ENCODE data around the gene SLC18A3. TPM values are rescaled to one million over a fixed set of nuclear protein-coding genes. Genes with fewer than 3 reads are reported as not detected.

SLC18A3 gene
- total and polyA plus RNA-seq, 2 experiments from 2014 or later, result 0.16 TPM; not detected in 1

GRCh38 chr10:49617121-49618020, 7.3 kb downstream of the SLC18A3 start:
- no peaks in the 10 kb centered on the region; the same call in 1 of the 2 replicates for H4K20me1 ChIP-seq (replicated peaks; ENCODE audit: insufficient read depth)
- H3K9me3 Mint-ChIP-seq, result peaks cover 1% of the 10 kb centered on the region; the same call in 2 of the 3 replicates
- peaks cover 76% of the 10 kb centered on the region for H3K27me3 Mint-ChIP-seq (ENCODE audit: insufficient read depth, low read depth, poor library complexity)
- H2AFZ ChIP-seq, result no peak overlapping the region
- H3K4me3 Mint-ChIP-seq, result no peak overlapping the region
- H3K36me3 ChIP-seq (ENCODE audit: insufficient read depth), result no peaks in the 10 kb centered on the region
- TF ChIP-seq, protein P1, sequence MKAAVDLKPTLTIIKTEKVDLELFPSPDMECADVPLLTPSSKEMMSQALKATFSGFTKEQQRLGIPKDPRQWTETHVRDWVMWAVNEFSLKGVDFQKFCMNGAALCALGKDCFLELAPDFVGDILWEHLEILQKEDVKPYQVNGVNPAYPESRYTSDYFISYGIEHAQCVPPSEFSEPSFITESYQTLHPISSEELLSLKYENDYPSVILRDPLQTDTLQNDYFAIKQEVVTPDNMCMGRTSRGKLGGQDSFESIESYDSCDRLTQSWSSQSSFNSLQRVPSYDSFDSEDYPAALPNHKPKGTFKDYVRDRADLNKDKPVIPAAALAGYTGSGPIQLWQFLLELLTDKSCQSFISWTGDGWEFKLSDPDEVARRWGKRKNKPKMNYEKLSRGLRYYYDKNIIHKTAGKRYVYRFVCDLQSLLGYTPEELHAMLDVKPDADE (IDR thresholded peaks at IDR 0.05), result no peak
- TF ChIP-seq EZH2phosphoT487 (IDR thresholded peaks at IDR 0.05; ENCODE audit: unreplicated experiment), result no peak
- TF ChIP-seq POLR2AphosphoS5 (IDR thresholded peaks at IDR 0.05; ENCODE audit: low read depth), result no peak
- no peak for TF ChIP-seq JUNB (IDR thresholded peaks at IDR 0.05; ENCODE audit: unreplicated experiment)
- no peak for TF ChIP-seq CREB1 (CRISPR knock-in tag; IDR thresholded peaks at IDR 0.05; ENCODE audit: low read depth)
- TF ChIP-seq, protein P2, sequence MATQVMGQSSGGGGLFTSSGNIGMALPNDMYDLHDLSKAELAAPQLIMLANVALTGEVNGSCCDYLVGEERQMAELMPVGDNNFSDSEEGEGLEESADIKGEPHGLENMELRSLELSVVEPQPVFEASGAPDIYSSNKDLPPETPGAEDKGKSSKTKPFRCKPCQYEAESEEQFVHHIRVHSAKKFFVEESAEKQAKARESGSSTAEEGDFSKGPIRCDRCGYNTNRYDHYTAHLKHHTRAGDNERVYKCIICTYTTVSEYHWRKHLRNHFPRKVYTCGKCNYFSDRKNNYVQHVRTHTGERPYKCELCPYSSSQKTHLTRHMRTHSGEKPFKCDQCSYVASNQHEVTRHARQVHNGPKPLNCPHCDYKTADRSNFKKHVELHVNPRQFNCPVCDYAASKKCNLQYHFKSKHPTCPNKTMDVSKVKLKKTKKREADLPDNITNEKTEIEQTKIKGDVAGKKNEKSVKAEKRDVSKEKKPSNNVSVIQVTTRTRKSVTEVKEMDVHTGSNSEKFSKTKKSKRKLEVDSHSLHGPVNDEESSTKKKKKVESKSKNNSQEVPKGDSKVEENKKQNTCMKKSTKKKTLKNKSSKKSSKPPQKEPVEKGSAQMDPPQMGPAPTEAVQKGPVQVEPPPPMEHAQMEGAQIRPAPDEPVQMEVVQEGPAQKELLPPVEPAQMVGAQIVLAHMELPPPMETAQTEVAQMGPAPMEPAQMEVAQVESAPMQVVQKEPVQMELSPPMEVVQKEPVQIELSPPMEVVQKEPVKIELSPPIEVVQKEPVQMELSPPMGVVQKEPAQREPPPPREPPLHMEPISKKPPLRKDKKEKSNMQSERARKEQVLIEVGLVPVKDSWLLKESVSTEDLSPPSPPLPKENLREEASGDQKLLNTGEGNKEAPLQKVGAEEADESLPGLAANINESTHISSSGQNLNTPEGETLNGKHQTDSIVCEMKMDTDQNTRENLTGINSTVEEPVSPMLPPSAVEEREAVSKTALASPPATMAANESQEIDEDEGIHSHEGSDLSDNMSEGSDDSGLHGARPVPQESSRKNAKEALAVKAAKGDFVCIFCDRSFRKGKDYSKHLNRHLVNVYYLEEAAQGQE (IDR thresholded peaks at IDR 0.05; ENCODE audit: unreplicated experiment), result no peak
- no peaks in the 10 kb centered on the region for H3F3A ChIP-seq (replicated peaks; ENCODE audit: low read depth)
- ATAC-seq, result no peak
- no peaks in the 10 kb centered on the region for H3K36me3 Mint-ChIP-seq (ENCODE audit: low read depth)
- H3K27ac Mint-ChIP-seq, result no peak overlapping the region
- no peaks in the 10 kb centered on the region for H3K79me2 ChIP-seq (replicated peaks; ENCODE audit: insufficient read depth)
- H3K4me3 ChIP-seq, result no peak overlapping the region
- peaks cover 10% of the 10 kb centered on the region for H3K4me1 ChIP-seq (ENCODE audit: insufficient read depth)
- no peaks in the 10 kb centered on the region for H3K9me2 ChIP-seq (ENCODE audit: insufficient read depth)
- H3K27ac ChIP-seq (ENCODE audit: low read depth), result no peak overlapping the region
- no peak overlapping the region for H3K4me2 ChIP-seq
- DNase-seq (ENCODE audit: low spot score), result no peak
- H3K4me1 Mint-ChIP-seq, result peaks cover 20% of the 10 kb centered on the region
- peaks cover 71% of the 10 kb centered on the region for H3K27me3 ChIP-seq (ENCODE audit: insufficient read depth)

DNA sequence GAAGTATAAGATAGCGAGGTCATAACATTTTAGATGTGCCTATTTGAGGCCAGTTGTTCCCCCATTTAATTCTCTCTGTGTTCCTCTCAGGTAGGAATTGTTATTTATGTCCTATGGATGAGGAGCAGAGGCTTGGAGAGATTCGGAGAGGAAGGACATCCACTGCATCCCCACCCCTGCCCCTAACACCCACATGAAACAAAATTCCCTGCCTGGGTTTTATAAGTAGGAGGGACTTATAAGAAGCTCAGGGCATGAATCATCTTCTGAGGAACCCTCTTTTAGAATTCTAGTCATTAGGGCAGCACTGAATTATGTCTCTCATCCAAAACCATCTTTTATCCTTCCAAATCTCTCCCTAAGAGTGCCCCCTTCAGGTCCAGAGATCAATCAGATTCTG, 8.7 kb downstream of the SLC18A3 start:
- Histone ChIP-seq H3K27me3 (ENCODE audit: insufficient read depth) (peaks cover 56% of the 10 kb centered on the region), H3F3A (replicated peaks; ENCODE audit: low read depth) (no peaks in the 10 kb centered on the region), H3K79me2 (replicated peaks; ENCODE audit: insufficient read depth) (no peaks in the 10 kb centered on the region), H3K9me2 (ENCODE audit: insufficient read depth) (no peaks in the 10 kb centered on the region), H2AFZ (no peak overlapping the region), H3K27ac (ENCODE audit: low read depth) (no peak overlapping the region), H3K36me3 (ENCODE audit: insufficient read depth) (no peaks in the 10 kb centered on the region), H3K4me2 (no peak overlapping the region), H4K20me1 (replicated peaks; ENCODE audit: insufficient read depth) (no peaks in the 10 kb centered on the region; the same call in 1 of the 2 replicates), H3K4me1 (ENCODE audit: insufficient read depth) (peaks cover under 1% of the 10 kb centered on the region), H3K4me3 (no peak overlapping the region)
- Mint-ChIP-seq H3K27me3 (ENCODE audit: insufficient read depth, low read depth, poor library complexity) (peaks cover 64% of the 10 kb centered on the region), H3K9me3 (no peaks in the 10 kb centered on the region), H3K27ac (no peak overlapping the region), H3K4me1 (peaks cover 7% of the 10 kb centered on the region), H3K4me3 (no peak overlapping the region), H3K36me3 (ENCODE audit: low read depth) (no peaks in the 10 kb centered on the region)
- ATAC-seq (no peak), DNase-seq (ENCODE audit: low spot score) (no peak)
- TF ChIP-seq, protein P3, sequence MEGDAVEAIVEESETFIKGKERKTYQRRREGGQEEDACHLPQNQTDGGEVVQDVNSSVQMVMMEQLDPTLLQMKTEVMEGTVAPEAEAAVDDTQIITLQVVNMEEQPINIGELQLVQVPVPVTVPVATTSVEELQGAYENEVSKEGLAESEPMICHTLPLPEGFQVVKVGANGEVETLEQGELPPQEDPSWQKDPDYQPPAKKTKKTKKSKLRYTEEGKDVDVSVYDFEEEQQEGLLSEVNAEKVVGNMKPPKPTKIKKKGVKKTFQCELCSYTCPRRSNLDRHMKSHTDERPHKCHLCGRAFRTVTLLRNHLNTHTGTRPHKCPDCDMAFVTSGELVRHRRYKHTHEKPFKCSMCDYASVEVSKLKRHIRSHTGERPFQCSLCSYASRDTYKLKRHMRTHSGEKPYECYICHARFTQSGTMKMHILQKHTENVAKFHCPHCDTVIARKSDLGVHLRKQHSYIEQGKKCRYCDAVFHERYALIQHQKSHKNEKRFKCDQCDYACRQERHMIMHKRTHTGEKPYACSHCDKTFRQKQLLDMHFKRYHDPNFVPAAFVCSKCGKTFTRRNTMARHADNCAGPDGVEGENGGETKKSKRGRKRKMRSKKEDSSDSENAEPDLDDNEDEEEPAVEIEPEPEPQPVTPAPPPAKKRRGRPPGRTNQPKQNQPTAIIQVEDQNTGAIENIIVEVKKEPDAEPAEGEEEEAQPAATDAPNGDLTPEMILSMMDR (conservative IDR thresholded peaks at IDR 0.05; ENCODE audit: low read depth in 2 of 2), result peak in 1 of 2 experiments; percentile 19; a peak in 2 of 4 replicates
- TF ChIP-seq EZH2phosphoT487 (IDR thresholded peaks at IDR 0.05; ENCODE audit: unreplicated experiment), result no peak

Data from GM23338 (cell line).